HFFc6 (cell line): ENCODE measurements around the gene TRIB2. TPM values are rescaled to one million over a fixed set of nuclear protein-coding genes. Genes with fewer than 3 reads are reported as not detected.

Source experiments
- DNase-seq: peaks from one replicate; pipeline ENCODE4 v3.0.0-alpha.2; 2018
- H3K27ac Mint-ChIP-seq: 2 replicates; pipeline ENCODE4 v1.8.0; 2020; ENCODE audit warnings: mild to moderate bottlenecking, mixed read lengths
- H3K27me3 Mint-ChIP-seq: 2 replicates; pipeline ENCODE4 v1.8.0; 2021; ENCODE audit warnings: mild to moderate bottlenecking, moderate library complexity, mixed read lengths; ENCODE audit not compliant: insufficient read depth
- H3K36me3 Mint-ChIP-seq: 2 replicates; pipeline ENCODE4 v1.8.0; 2021; ENCODE audit warnings: low read depth, mixed read lengths
- H3K4me1 Mint-ChIP-seq: 2 replicates; pipeline ENCODE4 v1.8.0; 2020; ENCODE audit warnings: low read depth, mixed read lengths
- H3K4me3 Mint-ChIP-seq: 2 replicates; pipeline ENCODE4 v1.8.0; 2020; ENCODE audit warnings: mild to moderate bottlenecking, moderate library complexity, mixed read lengths
- H3K9me3 Mint-ChIP-seq: 2 replicates; pipeline ENCODE4 v1.8.0; 2020; ENCODE audit warnings: mild to moderate bottlenecking, mixed read lengths
- total RNA-seq, 6 experiments: library from RNA; stranded (reverse); fragmentation: NEBNext Ultra II Directional; extraction: Animal tissue kit (Norgen Biotek cat#: 25700); gene quantifications; 2 replicates in 1 of 6; 3 replicates in 5 of 6; pipeline ENCODE4 v1.2.3, GENCODE V29; 2021
- TF ChIP-seq, protein P1 (sequence below): fragments of 200-600 bp; sonication (generic); IDR thresholded peaks from 2 replicates; pipeline ENCODE4 v1.5.0; 2021; ENCODE audit warnings: antibody characterized with exemption, mild to moderate bottlenecking

The TRIB2 gene
- total RNA-seq, 6 experiments from 2014 or later = 13.6 to 22.9 (median 16.8) TPM

DNA sequence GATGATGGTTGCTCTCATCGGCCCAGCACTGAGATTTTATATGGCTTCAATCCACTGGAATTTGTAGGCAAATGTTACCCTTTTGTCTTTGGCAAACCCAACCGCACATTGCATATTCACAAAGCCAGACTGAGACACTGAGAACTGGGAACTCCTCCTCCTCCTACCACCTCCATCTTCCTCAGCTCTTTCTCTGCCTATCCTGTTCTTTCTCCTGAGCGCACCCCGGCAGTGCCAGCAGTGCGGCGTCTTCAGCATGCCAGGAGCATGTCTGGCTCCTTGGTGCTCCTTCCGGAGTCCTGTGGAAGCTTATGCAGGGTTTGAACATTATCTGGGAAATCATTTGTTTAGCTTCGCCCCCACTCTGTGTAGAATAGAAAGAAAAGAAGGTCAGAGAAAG is 50.8 kb downstream of the TRIB2 start:
- Mint-ChIP-seq H3K36me3 (peaks cover 15% of the 10 kb centered on the region), H3K4me1 (peaks cover 69% of the 10 kb centered on the region), H3K9me3 (peaks cover 10% of the 10 kb centered on the region), H3K27ac (no peak overlapping the region), H3K27me3 (no peaks in the 10 kb centered on the region; the same call in none of the 2 replicates), H3K4me3 (no peak overlapping the region)
- TF ChIP-seq, protein P1, sequence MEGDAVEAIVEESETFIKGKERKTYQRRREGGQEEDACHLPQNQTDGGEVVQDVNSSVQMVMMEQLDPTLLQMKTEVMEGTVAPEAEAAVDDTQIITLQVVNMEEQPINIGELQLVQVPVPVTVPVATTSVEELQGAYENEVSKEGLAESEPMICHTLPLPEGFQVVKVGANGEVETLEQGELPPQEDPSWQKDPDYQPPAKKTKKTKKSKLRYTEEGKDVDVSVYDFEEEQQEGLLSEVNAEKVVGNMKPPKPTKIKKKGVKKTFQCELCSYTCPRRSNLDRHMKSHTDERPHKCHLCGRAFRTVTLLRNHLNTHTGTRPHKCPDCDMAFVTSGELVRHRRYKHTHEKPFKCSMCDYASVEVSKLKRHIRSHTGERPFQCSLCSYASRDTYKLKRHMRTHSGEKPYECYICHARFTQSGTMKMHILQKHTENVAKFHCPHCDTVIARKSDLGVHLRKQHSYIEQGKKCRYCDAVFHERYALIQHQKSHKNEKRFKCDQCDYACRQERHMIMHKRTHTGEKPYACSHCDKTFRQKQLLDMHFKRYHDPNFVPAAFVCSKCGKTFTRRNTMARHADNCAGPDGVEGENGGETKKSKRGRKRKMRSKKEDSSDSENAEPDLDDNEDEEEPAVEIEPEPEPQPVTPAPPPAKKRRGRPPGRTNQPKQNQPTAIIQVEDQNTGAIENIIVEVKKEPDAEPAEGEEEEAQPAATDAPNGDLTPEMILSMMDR = no peak
- DNase-seq = no peak

GRCh38 chr2:12767996-12768624 is 51.4 kb downstream of the TRIB2 start:
- Mint-ChIP-seq H3K4me3 (no peak overlapping the region), H3K36me3 (peaks cover 15% of the 10 kb centered on the region), H3K4me1 (peaks cover 64% of the 10 kb centered on the region), H3K27ac (no peak overlapping the region), H3K9me3 (peaks cover 10% of the 10 kb centered on the region), H3K27me3 (no peaks in the 10 kb centered on the region; the same call in none of the 2 replicates)
- DNase-seq = no peak
- TF ChIP-seq, protein P1 = no peak

- peaks cover 4% of the 10 kb centered on the region for H3K9me3 Mint-ChIP-seq
- H3K36me3 Mint-ChIP-seq = peaks cover 8% of the 10 kb centered on the region
- peak overlapping the region; percentile 18; the same call in 1 of the 2 replicates for H3K4me3 Mint-ChIP-seq
- H3K27me3 Mint-ChIP-seq = no peaks in the 10 kb centered on the region; the same call in none of the 2 replicates
- no peak for DNase-seq
- H3K4me1 Mint-ChIP-seq = peaks cover 49% of the 10 kb centered on the region
- TF ChIP-seq, protein P1 = no peak
- no peak overlapping the region for H3K27ac Mint-ChIP-seq
Observed at GRCh38 chr2:12769492-12770105, 52.9 kb downstream of the TRIB2 start.

- Mint-ChIP-seq H3K4me3 (no peak overlapping the region), H3K36me3 (0 out of 2 replicates have a peak, but pooled peaks cover 4% of the 10 kb centered on the region), H3K27ac (no peak overlapping the region), H3K27me3 (no peaks in the 10 kb centered on the region; the same call in none of the 2 replicates), H3K9me3 (no peaks in the 10 kb centered on the region; the same call in 1 of the 2 replicates), H3K4me1 (peaks cover 41% of the 10 kb centered on the region)
- no peak for DNase-seq
- TF ChIP-seq, protein P1 = no peak
Observed at GRCh38 chr2:12770300-12770968, 53.7 kb downstream of the TRIB2 start.

DNA sequence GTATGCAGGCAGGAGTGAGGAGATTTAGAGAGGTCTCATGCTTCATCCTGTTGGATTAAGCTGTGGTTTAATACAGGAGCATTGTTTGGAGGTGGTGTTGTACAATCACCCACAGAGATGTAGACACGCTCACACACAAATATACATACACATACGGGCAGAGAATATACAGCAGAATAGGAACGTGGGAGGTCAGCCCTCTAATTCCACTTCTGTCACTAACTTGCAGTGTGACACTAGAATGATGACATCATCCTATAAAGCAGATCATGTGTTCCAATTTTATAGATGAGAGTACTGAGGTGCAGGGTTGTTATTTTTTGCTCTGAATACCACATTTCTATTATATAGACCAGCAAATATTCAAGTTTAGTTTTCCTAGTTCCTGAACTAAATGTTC is 54.4 kb downstream of the TRIB2 start:
- Mint-ChIP-seq H3K27me3 (no peaks in the 10 kb centered on the region; the same call in none of the 2 replicates), H3K9me3 (no peaks in the 10 kb centered on the region; the same call in 1 of the 2 replicates), H3K36me3 (0 out of 2 replicates have a peak, but pooled peaks cover under 1% of the 10 kb centered on the region), H3K4me3 (no peak overlapping the region), H3K27ac (no peak overlapping the region), H3K4me1 (peaks cover 33% of the 10 kb centered on the region)
- TF ChIP-seq, protein P1 = no peak
- DNase-seq = no peak
